Immature natural killer cell (primary cell): ENCODE data around the gene KANK2. TPM values are rescaled to one million over a fixed set of nuclear protein-coding genes. Genes with fewer than 3 reads are reported as not detected.
A peak's percentile ranks its signal among the peaks of the same experiment; 100 is the strongest.

Experiments used
- DNase-seq, 3 donors: peaks; one replicate each; pipeline ENCODE4 v3.0.0; 2022; ENCODE audit warnings: mixed read lengths in 1 of 3
- H3K27ac Mint-ChIP-seq, 6 donors: one replicate each; pipeline ENCODE4 v1.8.0; 2020; ENCODE audit warnings: mixed read lengths in 6 of 6, mild to moderate bottlenecking in 5 of 6, inconsistent platforms in 4 of 6, moderate library complexity in 3 of 6
- H3K27me3 Mint-ChIP-seq, 3 donors: one replicate each; pipeline ENCODE4 v1.8.0; 2020 to 2021; ENCODE audit warnings: low read depth in 3 of 3, mild to moderate bottlenecking in 3 of 3, mixed read lengths in 3 of 3, moderate library complexity in 3 of 3, inconsistent platforms in 1 of 3
- H3K36me3 Mint-ChIP-seq, 3 donors: one replicate each; pipeline ENCODE4 v1.8.0; 2020; ENCODE audit warnings: mixed read lengths in 3 of 3, inconsistent platforms in 2 of 3, mild to moderate bottlenecking in 2 of 3
- H3K4me1 Mint-ChIP-seq, 2 donors: one replicate each; pipeline ENCODE4 v1.8.0; 2020; ENCODE audit warnings: inconsistent platforms in 2 of 2, mild to moderate bottlenecking in 2 of 2, mixed read lengths in 2 of 2, moderate library complexity in 1 of 2
- H3K4me3 Mint-ChIP-seq, 5 donors: one replicate each; pipeline ENCODE4 v1.8.0; 2020; ENCODE audit warnings: mild to moderate bottlenecking in 5 of 5, mixed read lengths in 5 of 5, inconsistent platforms in 3 of 5, moderate library complexity in 3 of 5
- H3K9me3 Mint-ChIP-seq, 6 donors: one replicate each; pipeline ENCODE4 v1.8.0; 2020; ENCODE audit warnings: mild to moderate bottlenecking in 6 of 6, mixed read lengths in 6 of 6, inconsistent platforms in 4 of 6, moderate library complexity in 3 of 6
- polyA plus RNA-seq, 3 donors: library from polyadenylated mRNA; unstranded; fragments of 300-500 nt; fragmentation: Illumina TruSeq; gene quantifications; one replicate each; pipeline ENCODE4 v1.2.3, GENCODE V29; 2021

Gene KANK2
- polyA plus RNA-seq, 3 donors from 2014 or later, result 0.08 to 0.57 TPM; not detected in 1

DNA sequence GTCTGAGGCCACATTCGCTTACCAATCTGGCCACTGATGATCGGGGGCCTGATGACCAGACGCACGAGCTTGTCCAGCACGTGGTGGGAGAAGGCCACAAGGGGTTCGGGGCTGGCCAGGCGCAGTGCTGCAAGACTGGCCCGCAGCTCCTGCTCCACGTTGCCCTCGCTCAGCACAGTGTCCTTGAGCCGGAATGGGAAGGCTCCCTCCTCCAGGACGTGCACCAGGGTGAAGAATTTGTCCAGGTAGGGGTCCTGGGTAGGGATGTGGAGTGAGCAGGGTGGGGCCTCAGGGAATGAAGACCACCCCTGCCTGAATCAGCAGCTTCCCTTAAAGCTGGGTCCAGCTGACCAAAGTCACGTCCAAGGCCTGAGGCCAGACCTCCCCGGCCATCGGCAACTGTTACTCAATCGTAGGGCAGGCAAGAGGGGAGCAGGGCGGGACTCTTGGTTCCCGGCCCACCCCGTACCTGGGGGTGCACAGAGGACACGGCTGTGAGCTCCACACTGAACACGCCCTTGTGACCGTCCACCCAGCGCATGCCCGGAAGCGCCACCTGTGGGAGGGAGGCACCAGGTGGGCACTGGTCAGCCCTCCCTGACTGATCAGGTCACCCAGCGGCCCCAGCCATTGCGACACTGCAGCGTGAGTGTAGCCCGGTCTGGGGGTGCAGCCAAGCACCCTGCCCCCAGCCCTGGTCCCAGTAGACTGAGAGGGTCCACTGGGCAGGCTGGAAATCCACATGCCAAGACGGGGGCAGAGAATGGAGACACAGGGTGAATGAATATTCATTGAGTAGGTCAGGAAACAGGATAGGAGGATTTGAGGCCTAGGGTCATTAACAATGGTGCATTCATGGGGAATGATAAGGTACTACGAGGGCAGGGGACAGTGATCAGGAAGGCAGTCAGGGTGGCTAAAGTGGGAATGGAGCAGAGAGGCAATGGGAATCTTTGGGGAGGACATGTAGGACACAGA, 39.3 kb upstream of the KANK2 start:
- Mint-ChIP-seq H3K27ac (no peak overlapping the region), H3K27me3 (peaks cover 0 to 1% (median 0%) of the 10 kb centered on the region in 3 donors), H3K9me3 (peaks cover 7 to 15% (median 10%) of the 10 kb centered on the region in 6 donors), H3K36me3 (peaks cover 0 to 10% (median 4%) of the 10 kb centered on the region in 3 donors), H3K4me1 (no peaks in the 10 kb centered on the region), H3K4me3 (no peak overlapping the region)
- no peak for DNase-seq

DNA sequence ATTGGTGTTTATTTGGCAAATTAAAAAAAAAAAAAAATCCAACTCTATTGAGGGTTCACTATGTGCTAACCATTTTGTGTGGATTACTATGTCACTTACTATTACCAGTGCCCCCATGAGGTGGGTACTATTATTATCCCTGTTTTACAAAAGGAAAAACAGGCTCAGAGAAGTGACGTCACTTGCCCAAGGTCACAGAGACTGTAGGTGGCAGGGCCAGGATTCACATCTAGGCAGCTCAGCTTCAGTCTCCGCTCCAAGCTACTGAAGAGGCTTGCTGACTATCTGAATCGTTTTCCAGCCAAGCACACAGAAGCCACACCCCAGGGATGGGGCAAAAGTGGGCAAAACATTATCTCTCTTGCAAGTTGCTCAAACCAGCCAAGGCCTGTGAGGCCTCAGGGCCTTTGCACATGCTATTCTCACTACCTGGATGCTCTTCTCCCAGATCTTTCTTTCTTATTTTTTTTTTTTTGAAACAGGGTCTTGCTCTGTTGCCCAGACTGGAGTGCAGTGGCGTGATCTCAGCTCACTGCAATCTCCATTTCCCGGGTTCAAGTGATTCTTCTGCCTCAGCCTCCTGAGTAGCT, 37.2 kb upstream of the KANK2 start:
- no peaks in the 10 kb centered on the region for H3K4me1 Mint-ChIP-seq
- H3K27me3 Mint-ChIP-seq, result peaks cover 0 to 3% (median 0%) of the 10 kb centered on the region in 3 donors
- DNase-seq, result no peak
- H3K9me3 Mint-ChIP-seq, result peaks cover 3 to 15% (median 10%) of the 10 kb centered on the region in 6 donors
- H3K4me3 Mint-ChIP-seq, result no peak overlapping the region
- H3K27ac Mint-ChIP-seq, result no peak overlapping the region
- peaks cover 0 to 10% (median 4%) of the 10 kb centered on the region in 3 donors for H3K36me3 Mint-ChIP-seq

DNA sequence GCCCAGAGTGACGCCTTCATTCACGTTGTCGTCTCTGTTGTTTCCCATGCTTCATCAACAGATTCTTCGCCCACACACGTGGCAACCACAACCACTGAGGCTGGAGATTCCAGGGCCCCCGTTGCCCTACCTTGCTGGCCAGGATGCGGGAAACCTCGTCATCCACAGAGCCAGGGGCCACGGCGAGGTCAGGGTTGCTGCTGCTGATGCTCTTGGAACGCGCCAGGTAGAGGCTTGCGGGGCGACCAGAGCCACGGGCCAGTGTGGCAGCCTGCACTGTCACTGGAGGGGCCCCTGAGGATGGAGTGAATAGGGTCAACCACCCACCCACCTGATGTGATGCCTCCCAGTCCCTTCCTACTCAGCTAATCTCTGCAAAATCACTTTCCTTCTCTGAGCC, 35.7 kb upstream of the KANK2 start:
- Mint-ChIP-seq H3K27ac (no peak overlapping the region), H3K4me1 (no peaks in the 10 kb centered on the region), H3K27me3 (peaks cover 0 to 4% (median 0%) of the 10 kb centered on the region in 3 donors), H3K9me3 (peaks cover 0 to 4% (median under 1%) of the 10 kb centered on the region in 6 donors), H3K36me3 (peaks cover 0 to 4% (median under 1%) of the 10 kb centered on the region in 3 donors), H3K4me3 (no peak overlapping the region)
- no peak for DNase-seq

DNA sequence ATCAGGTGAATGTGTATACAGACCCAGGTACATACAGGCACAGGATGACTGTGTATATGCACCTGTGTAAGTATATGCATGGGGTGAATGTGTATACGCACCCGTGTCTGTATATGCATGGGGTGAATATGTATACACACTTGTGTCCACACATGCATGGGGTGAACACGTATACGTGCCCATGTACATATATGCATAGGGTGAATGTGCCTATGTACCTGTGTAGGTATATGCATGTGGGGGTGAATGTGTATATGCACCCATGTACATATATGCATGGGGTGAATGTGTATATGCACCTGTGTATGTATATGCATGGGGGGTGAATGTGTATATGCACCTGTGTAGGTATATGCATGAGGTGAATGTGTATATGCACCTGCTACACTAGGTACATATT, 35.2 kb upstream of the KANK2 start:
- H3K9me3 Mint-ChIP-seq, result peaks cover 0 to 1% (median 0%) of the 10 kb centered on the region in 6 donors
- DNase-seq, result no peak
- H3K36me3 Mint-ChIP-seq, result peaks cover 0 to 4% (median 0%) of the 10 kb centered on the region in 3 donors
- H3K27ac Mint-ChIP-seq, result no peak overlapping the region
- H3K4me3 Mint-ChIP-seq, result no peak overlapping the region
- peaks cover 0 to 4% (median 0%) of the 10 kb centered on the region in 3 donors for H3K27me3 Mint-ChIP-seq
- H3K4me1 Mint-ChIP-seq, result no peaks in the 10 kb centered on the region

DNA sequence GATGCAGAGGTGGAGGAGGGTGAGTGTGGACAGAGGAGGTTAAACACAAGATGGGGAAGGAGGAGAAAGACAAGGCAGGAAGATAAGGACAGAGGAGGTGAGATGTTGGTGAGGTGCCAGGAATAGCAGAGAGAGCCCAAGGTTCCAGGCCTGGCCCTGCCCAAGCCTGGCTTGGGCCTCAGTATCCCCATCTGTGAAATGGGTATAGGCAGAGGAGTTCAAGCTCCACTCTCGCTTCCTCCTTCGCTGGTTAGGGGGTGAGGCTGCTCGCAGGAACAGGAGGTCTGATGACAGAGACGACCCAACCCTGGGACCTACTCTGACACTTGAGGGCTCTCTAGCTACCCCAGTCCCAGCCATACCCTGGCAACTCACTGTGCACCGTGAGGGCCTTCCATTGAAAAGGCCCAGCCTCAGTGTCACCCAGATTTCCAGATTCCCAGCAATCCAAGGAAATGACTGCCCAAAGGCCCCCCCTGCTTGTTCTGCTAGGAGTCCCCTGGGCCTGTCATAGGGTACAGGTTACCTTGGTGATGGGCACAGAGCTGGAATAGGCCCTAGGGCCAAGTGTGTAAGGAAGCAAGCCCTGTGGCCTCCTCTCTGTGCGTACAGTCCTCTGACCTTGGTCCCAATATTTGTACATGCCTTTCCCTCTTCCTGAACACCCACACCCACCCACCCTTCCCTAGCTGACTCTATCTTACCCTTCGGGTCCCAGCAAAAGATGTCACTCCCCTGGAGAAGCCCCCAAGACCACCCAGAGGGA, 33.5 kb upstream of the KANK2 start:
- no peaks in the 10 kb centered on the region for H3K4me1 Mint-ChIP-seq
- no peak for DNase-seq
- no peak overlapping the region for H3K4me3 Mint-ChIP-seq
- H3K36me3 Mint-ChIP-seq, result peaks cover 0 to 4% (median 0%) of the 10 kb centered on the region in 3 donors
- peaks cover 0 to 1% (median 0%) of the 10 kb centered on the region in 6 donors for H3K9me3 Mint-ChIP-seq
- no peak overlapping the region for H3K27ac Mint-ChIP-seq
- H3K27me3 Mint-ChIP-seq, result peaks cover 0 to 4% (median under 1%) of the 10 kb centered on the region in 3 donors

DNA sequence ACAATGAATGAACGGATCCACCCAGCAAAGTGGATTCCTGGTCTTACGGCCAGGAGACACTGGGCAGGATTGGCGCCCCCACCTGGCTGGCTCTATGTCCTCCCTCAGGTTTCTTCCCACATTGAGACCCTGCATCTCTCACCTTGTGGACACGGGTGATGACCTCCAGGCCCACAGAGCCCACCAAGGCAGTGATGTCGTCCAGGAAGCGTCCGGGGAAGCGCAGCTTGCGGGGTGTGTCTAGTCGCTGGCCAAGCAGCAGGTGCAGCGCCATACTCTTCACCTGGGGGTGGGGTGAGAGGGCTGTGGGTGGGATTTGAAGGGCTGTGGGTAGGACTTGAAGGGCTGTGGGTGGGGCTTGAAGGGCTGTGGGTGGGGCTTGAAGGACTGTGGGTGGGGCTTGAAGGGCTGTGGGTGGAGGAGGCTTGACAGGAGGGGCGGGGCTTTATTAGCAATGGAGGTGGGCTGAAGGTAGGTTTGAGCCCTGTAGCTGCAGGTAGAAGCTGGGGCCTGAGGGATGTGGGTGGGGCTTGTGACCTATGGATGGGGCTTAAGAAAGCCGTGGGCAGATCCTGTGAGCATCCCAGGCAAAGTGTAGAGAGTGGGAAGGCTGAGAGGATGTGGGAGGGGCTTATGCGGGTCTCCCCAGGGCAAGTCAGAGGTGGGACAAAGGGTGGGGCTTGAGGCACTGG, 30.0 kb upstream of the KANK2 start:
- H3K36me3 Mint-ChIP-seq, result peaks cover 0 to 4% (median 0%) of the 10 kb centered on the region in 3 donors
- H3K27ac Mint-ChIP-seq, result no peak overlapping the region
- no peak for DNase-seq
- H3K4me1 Mint-ChIP-seq, result peaks cover 0 to 1% of the 10 kb centered on the region in 2 donors
- no peaks in the 10 kb centered on the region for H3K9me3 Mint-ChIP-seq
- H3K4me3 Mint-ChIP-seq, result no peak overlapping the region
- H3K27me3 Mint-ChIP-seq, result peaks cover 0 to 4% (median 4%) of the 10 kb centered on the region in 3 donors

DNA sequence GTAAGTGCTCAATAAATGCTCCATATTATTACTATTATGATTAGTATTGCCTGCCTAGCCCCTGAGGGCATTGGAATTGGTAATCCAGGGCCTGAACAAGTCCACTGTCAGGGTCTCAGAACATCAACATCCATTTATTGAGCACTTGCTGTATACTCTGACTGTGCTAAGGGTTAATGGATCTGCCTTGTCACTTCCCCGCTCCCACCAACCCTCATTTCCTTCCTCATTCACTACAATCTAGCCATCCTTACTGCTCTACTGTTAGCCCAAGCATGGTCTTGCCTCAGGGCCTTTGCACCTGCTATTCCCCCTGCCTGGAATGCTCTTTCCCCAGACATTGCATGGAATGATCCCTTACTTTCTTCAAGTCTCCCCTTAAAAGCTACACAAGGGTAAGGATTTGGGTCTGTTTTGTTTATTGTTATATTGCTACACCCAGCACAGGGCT, 29.4 kb upstream of the KANK2 start:
- peaks cover 0 to 1% of the 10 kb centered on the region in 2 donors for H3K4me1 Mint-ChIP-seq
- H3K4me3 Mint-ChIP-seq, result no peak overlapping the region
- DNase-seq, result no peak
- H3K27me3 Mint-ChIP-seq, result peaks cover 0 to 4% (median 4%) of the 10 kb centered on the region in 3 donors
- H3K27ac Mint-ChIP-seq, result peak overlapping the region in 1 of 6 donors; percentile 28
- no peaks in the 10 kb centered on the region for H3K9me3 Mint-ChIP-seq
- peaks cover 0 to 4% (median 0%) of the 10 kb centered on the region in 3 donors for H3K36me3 Mint-ChIP-seq

DNA sequence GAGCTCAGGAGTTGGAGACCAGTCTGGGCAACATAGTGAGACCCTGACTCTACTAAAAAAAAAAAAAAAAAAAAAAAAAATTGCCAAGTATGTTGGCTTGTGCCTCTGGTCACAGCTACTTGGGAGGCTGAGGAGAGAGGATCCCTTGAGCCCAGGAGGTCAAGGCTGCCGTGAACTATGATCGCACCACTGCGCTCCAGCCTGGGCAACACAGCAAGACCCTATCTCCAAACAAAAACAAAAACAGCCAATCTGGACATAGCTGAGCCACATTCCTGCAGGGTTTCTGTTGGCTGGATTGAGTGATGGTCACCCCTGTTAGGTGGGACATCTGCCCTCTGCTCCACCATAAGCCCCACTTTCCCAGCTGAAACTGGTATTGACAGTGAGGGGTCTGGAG, 28.5 kb upstream of the KANK2 start:
- Mint-ChIP-seq H3K4me1 (peaks cover 0 to 1% of the 10 kb centered on the region in 2 donors), H3K9me3 (peaks cover 0 to 8% (median 4%) of the 10 kb centered on the region in 6 donors), H3K4me3 (no peak overlapping the region), H3K27ac (no peak overlapping the region), H3K36me3 (peaks cover 0 to 4% (median 0%) of the 10 kb centered on the region in 3 donors), H3K27me3 (peaks cover 0 to 4% (median 4%) of the 10 kb centered on the region in 3 donors)
- DNase-seq, result no peak

DNA sequence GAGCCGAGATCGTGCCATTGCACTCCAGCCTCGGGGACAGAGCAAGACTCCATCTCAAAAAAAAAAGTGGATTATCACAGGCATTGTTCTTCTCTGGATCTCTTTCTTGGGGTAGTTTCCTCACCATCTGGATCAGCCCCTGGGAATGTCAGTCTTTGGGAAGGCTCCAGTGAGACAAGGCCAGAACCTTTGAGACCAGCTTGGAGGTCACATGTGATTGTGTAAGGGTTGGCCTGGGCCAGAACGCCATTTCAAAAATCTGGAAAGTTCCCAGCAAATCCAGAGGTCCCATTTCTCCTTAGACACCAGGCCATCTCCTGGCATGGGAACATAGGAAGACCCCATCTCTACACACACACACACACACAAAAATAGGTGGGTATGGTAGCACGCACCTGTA, 27.8 kb upstream of the KANK2 start:
- no peak for DNase-seq
- H3K4me1 Mint-ChIP-seq, result peaks cover 0 to 1% of the 10 kb centered on the region in 2 donors
- no peak overlapping the region for H3K27ac Mint-ChIP-seq
- H3K4me3 Mint-ChIP-seq, result no peak overlapping the region
- H3K36me3 Mint-ChIP-seq, result peaks cover 0 to 7% (median 3%) of the 10 kb centered on the region in 3 donors
- peaks cover 0 to 4% (median 2%) of the 10 kb centered on the region in 3 donors for H3K27me3 Mint-ChIP-seq
- H3K9me3 Mint-ChIP-seq, result peaks cover 2 to 13% (median 7%) of the 10 kb centered on the region in 6 donors

DNA sequence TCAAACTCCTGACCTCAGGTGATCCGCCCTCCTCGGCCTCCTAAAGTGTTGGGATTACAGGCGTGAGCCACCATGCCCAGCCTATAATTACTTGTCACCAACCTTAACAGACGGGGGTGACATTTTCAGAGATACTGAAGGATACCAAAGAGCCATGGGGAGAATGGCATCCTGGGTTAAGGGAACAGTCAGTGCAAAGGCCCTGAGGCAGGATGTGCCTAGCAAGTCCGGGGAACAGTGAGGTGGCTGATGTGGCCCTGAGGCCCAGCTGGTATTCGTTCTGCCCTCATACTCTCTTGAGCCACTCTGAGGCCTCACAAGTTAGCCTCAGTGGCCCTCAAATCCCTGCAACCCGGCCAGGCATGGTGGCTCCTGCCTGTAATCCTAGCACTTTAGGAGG, 27.1 kb upstream of the KANK2 start:
- DNase-seq, result no peak
- Mint-ChIP-seq H3K9me3 (peaks cover 2 to 13% (median 7%) of the 10 kb centered on the region in 6 donors), H3K4me3 (no peak overlapping the region), H3K36me3 (peaks cover 0 to 8% (median 3%) of the 10 kb centered on the region in 3 donors), H3K27ac (no peak overlapping the region), H3K27me3 (peaks cover 0 to 4% (median 0%) of the 10 kb centered on the region in 3 donors), H3K4me1 (peaks cover 0 to 1% of the 10 kb centered on the region in 2 donors)

DNA sequence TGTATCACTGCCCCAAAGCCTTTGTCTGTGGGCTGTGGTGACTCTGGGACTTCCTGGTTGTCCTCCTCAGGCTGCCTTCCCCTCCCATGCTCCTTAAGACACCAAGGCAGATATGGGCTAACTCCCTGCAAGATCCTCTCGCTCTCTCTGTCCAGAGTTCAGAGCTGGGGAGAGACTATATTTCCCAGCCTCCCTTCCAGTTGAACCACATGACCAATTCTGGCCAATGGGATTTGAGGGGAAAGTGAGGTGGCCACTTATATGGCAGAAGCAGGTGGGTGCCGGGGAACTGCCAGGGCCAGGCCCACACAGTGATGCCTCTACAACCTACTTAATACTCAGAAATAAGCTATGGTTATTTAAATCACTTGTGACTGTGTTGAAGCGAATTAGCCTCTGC, 25.9 kb upstream of the KANK2 start:
- peaks cover 0 to 1% of the 10 kb centered on the region in 2 donors for H3K4me1 Mint-ChIP-seq
- no peak overlapping the region for H3K27ac Mint-ChIP-seq
- no peak overlapping the region for H3K4me3 Mint-ChIP-seq
- H3K9me3 Mint-ChIP-seq, result peaks cover 2 to 13% (median 7%) of the 10 kb centered on the region in 6 donors
- H3K36me3 Mint-ChIP-seq, result peaks cover 0 to 5% (median 3%) of the 10 kb centered on the region in 3 donors
- no peak for DNase-seq
- peaks cover 0 to 4% (median 0%) of the 10 kb centered on the region in 3 donors for H3K27me3 Mint-ChIP-seq

DNA sequence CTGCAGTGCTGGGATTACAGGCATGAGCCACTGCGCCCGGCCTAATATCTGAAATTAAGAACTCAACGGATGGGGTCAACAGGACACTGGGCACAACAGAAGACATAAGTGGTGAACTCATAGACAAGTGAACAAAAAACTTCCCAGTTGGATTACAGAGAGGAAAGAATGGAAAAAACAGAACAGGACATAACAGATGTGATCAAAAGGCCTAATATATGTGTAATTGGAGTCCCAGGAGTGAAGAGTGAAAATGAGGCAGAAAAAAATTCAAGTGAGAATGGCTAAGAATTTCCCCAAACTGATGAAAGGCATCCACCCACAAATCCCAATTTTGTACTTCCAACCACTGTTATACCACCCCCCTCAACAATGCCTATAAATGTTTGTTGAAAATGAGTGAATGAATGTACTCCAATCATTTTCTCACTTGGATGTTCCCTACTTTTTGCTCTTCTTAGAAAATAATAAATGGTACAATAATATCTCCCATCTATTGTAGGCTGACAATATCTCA, 23.8 kb upstream of the KANK2 start:
- peaks cover 2 to 13% (median 7%) of the 10 kb centered on the region in 6 donors for H3K9me3 Mint-ChIP-seq
- no peak overlapping the region for H3K4me3 Mint-ChIP-seq
- no peak for DNase-seq
- H3K36me3 Mint-ChIP-seq, result peaks cover 0 to 5% (median 3%) of the 10 kb centered on the region in 3 donors
- H3K27ac Mint-ChIP-seq, result no peak overlapping the region
- peaks cover 0 to 1% of the 10 kb centered on the region in 2 donors for H3K4me1 Mint-ChIP-seq
- peaks cover 0 to 4% (median 0%) of the 10 kb centered on the region in 3 donors for H3K27me3 Mint-ChIP-seq
